ENCODE measurements around the gene ICA1L.

The ICA1L gene

DNA sequence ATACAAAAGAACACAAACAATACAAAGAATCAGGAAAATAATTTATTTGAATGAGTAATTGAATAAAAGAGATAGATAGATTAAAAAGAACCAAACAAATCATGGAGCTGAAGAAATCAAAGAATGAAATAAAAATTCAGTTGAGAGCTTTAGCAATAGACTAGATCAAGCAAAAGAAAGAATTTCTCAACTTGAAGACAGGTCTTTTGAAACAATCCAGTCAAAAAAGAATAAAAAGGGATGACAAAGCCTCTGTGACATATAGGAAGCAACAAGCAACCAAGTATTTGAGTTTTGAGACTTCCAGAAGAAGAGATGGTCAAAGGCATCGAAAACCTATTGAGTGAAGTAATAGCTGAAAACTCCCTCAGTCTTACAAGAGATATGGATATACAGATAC is 128.0 kb downstream of the ICA1L start:
- no peak for DNase-seq (ENCODE audit: low read depth)

DNA sequence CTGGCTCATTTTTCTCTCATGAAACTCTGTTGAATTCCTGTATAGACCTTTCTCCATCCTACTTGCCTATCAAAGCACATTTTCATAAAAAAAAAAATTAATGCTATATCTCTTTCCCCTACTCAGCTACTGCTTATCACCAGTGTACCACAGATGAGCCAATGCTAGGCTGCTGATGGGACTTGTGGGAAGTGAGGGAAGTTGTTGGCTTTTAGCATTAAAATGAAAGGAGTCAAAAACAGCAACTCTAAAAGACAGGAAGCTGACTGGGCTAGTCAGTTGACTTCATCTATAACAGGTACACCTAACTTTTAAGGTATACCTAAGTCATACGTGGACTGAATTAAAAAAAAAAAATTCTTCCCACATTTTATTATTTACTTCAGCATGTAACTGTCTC is 134.7 kb downstream of the ICA1L start:
- no peak for DNase-seq (ENCODE audit: low read depth)

DNA sequence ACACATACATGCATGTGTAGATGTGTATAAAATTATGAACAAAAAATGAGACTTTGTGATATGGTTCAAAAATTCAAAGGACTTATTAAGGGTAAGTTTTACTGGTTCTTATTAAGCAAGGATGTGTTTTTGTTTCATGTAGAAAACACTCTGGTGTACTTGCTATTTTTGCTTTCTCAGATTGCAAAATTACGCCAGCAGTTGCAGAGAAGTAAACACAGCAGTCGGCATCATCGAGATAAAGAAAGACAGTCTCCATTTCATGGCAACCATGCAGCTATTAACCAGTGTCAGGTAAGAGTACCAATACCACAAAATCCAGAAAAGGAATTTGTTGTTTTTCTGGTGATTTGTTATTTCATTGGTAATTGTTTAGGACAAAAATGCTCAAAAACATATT is 145.5 kb downstream of the ICA1L start:
- no peak for DNase-seq (ENCODE audit: low read depth)

DNA sequence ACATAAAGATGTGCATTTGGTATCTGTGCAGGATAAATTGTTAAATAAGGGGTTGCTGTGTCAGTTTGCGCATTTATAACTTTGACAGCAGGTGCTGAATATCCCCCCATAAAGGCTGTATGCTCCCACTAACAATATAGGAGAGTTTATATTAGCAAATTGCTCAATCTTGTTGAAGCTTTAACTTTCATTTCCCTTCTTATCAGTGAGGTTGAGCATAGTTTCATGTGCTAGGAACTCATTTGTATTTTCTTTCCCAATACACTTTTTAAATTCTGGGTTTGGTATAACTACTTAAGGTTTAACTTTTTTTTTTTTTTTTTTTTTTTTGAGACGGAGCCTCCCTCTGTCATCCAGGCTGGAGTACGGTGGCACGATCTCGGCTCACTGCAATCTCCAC is 147.8 kb downstream of the ICA1L start:
- DNase-seq (ENCODE audit: low read depth) = peak; percentile 28
